Activated B cell treated with CpG ODN at 0.5 μM for 24 hours (primary cell): Measurements from ENCODE around the gene TSPO. TPM values are rescaled to one million over a fixed set of nuclear protein-coding genes. Genes with fewer than 3 reads are reported as not detected.

ENCODE experiments used
- ATAC-seq: fragments of 200-7000 bp; cut with Tn5 transposase; one replicate; pipeline ENCODE4 v1.10.0; 2021; ENCODE audit warnings: low read depth, mild to moderate bottlenecking, moderate library complexity
- CTCF ChIA-PET: fragments of 350-600 bp; sonication (Branson Sonifier 250); formaldehyde crosslinking; loops from one replicate; lab custom pipeline; 2021; ENCODE audit warnings: antibody characterized with exemption; lab: Charles Lee
- POLR2A ChIA-PET: fragments of 350-600 bp; sonication (Branson Sonifier 250); formaldehyde crosslinking; loops from one replicate; lab custom pipeline; 2021; ENCODE audit warnings: antibody characterized with exemption; lab: Charles Lee
- DNase-seq: peaks from one replicate; pipeline ENCODE4 v3.0.0; 2022
- H3K27ac Mint-ChIP-seq: one replicate; pipeline ENCODE4 v1.8.0; 2020; ENCODE audit warnings: mixed read lengths
- H3K27me3 Mint-ChIP-seq: one replicate; pipeline ENCODE4 v1.8.0; 2021; ENCODE audit warnings: mixed read lengths
- H3K36me3 Mint-ChIP-seq: one replicate; pipeline ENCODE4 v1.8.0; 2021; ENCODE audit warnings: low read depth, mixed read lengths
- H3K4me1 Mint-ChIP-seq: one replicate; pipeline ENCODE4 v1.8.0; 2021; ENCODE audit warnings: mixed read lengths
- H3K4me3 Mint-ChIP-seq: one replicate; pipeline ENCODE4 v1.8.0; 2020; ENCODE audit warnings: mild to moderate bottlenecking, mixed read lengths
- H3K9me3 Mint-ChIP-seq: one replicate; pipeline ENCODE4 v1.8.0; 2020; ENCODE audit warnings: mixed read lengths
- CTCF ChIP-seq: fragments of 200-600 bp; IDR thresholded peaks from one replicate; pipeline ENCODE4 v1.8.0; 2022; ENCODE audit warnings: antibody characterized with exemption, mild to moderate bottlenecking
- intact Hi-C: fragments of 100-400 bp; cut with micrococcal nuclease; formaldehyde crosslinking; loops from one replicate; pipeline ENCODE4 v1.15.1; 2024
- total RNA-seq: library from RNA; stranded (reverse); gene quantifications from 2 replicates; pipeline ENCODE4 v1.2.3, GENCODE V29; 2022

TSPO gene
- total RNA-seq, 1 donor from 2014 or later = 40.9 TPM

GRCh38 chr22:43147821-43148220, 3.5 kb upstream of the TSPO start:
- H3K36me3 Mint-ChIP-seq = peaks cover 3% of the 10 kb centered on the region
- peak overlapping the region; percentile 81 for H3K27ac Mint-ChIP-seq
- H3K27me3 Mint-ChIP-seq = no peaks in the 10 kb centered on the region
- DNase-seq (no peak), ATAC-seq (no peak)
- H3K9me3 Mint-ChIP-seq = no peaks in the 10 kb centered on the region
- intact Hi-C loops = loop anchor here (10.0 kb wide), 1 partner anchor 133 kb away; the partner anchor contains the start of gene PACSIN2
- H3K4me1 Mint-ChIP-seq = peaks cover 52% of the 10 kb centered on the region
- POLR2A ChIA-PET = interaction anchor here (0.9 to 1.5 kb wide), 3 partner anchors 40 to 1705 kb away, joined by 3 to 6 read pairs (median 4); no protein-coding TSS in a partner anchor
- no peak for TF ChIP-seq CTCF
- peak overlapping the region; percentile 70 for H3K4me3 Mint-ChIP-seq
- CTCF ChIA-PET = no interaction called here

- DNase-seq = no peak
- H3K36me3 Mint-ChIP-seq = peaks cover 3% of the 10 kb centered on the region
- ATAC-seq = no peak
- peaks cover 54% of the 10 kb centered on the region for H3K4me1 Mint-ChIP-seq
- ChIA-PET POLR2A (interaction anchor here (0.6 to 1.5 kb wide), 2 partner anchors 39 to 533 kb away, joined by 3 to 6 read pairs; no protein-coding TSS in a partner anchor), CTCF (no interaction called here)
- peak overlapping the region; percentile 81 for H3K27ac Mint-ChIP-seq
- no peaks in the 10 kb centered on the region for H3K9me3 Mint-ChIP-seq
- intact Hi-C loops = loop anchor here (10.0 kb wide), 1 partner anchor 134 kb away; the partner anchor contains the start of gene PACSIN2
- H3K27me3 Mint-ChIP-seq = no peaks in the 10 kb centered on the region
- no peak overlapping the region for H3K4me3 Mint-ChIP-seq
- no peak for TF ChIP-seq CTCF
Measured at GRCh38 chr22:43148581-43148980, 2.8 kb upstream of the TSPO start.

- intact Hi-C loops = loop anchor here (1.0 to 5.0 kb wide), 2 partner anchors 7 to 38 kb away; partner anchors contain the start of genes BIK and MCAT
- H3K9me3 Mint-ChIP-seq = no peaks in the 10 kb centered on the region
Measured at GRCh38 chr22:43150731-43151206, 590 bp upstream of the TSPO start.

GRCh38 chr22:43152003-43152356, 621 bp downstream of the TSPO start:
- intact Hi-C loops = loop anchor here (1.0 to 5.0 kb wide), 2 partner anchors 35 to 40 kb away; partner anchors contain the start of genes BIK and TTLL12
- ATAC-seq (peak; percentile 9), DNase-seq (no peak)
- no peak for TF ChIP-seq CTCF
- Mint-ChIP-seq H3K36me3 (peaks cover 3% of the 10 kb centered on the region), H3K27ac (peak overlapping the region; percentile 30), H3K4me1 (peaks cover 47% of the 10 kb centered on the region), H3K9me3 (no peaks in the 10 kb centered on the region), H3K4me3 (peak overlapping the region; percentile 89), H3K27me3 (no peaks in the 10 kb centered on the region)
- POLR2A ChIA-PET = interaction anchor here (1.0 to 1.2 kb wide), 2 partner anchors 10 to 136 kb away, joined by 3 to 4 read pairs; no protein-coding TSS in a partner anchor
- CTCF ChIA-PET = interaction anchor here (0.7 kb wide), 1 partner anchor 36 kb away, joined by 3 read pairs; no protein-coding TSS in a partner anchor

More at GRCh38 chr22:43150731-43151206, 590 bp upstream of the TSPO start:
- H3K4me1 Mint-ChIP-seq = peaks cover 51% of the 10 kb centered on the region
- no peak for TF ChIP-seq CTCF
- ChIA-PET POLR2A (no interaction called here), CTCF (no interaction called here)
- no peaks in the 10 kb centered on the region for H3K27me3 Mint-ChIP-seq
- DNase-seq = no peak
- H3K27ac Mint-ChIP-seq = peak overlapping the region; percentile 82
- no peak for ATAC-seq
- H3K36me3 Mint-ChIP-seq = peaks cover 3% of the 10 kb centered on the region
- H3K4me3 Mint-ChIP-seq = peak overlapping the region; percentile 89

GRCh38 chr22:43152357-43153071, 1.2 kb downstream of the TSPO start:
- peak; percentile 73 for ATAC-seq
- H3K9me3 Mint-ChIP-seq = no peaks in the 10 kb centered on the region
- CTCF ChIA-PET = interaction anchor here (0.7 kb wide), 1 partner anchor 35 kb away, joined by 3 read pairs; no protein-coding TSS in a partner anchor

More at GRCh38 chr22:43152357-43153071, 1.2 kb downstream of the TSPO start:
- peak overlapping the region; percentile 30 for H3K27ac Mint-ChIP-seq
- H3K27me3 Mint-ChIP-seq = no peaks in the 10 kb centered on the region
- DNase-seq = peak; percentile 51
- TF ChIP-seq CTCF = no peak
- H3K4me3 Mint-ChIP-seq = peak overlapping the region; percentile 89
- intact Hi-C loops = loop anchor here (1.0 to 5.0 kb wide), 2 partner anchors 35 to 40 kb away; partner anchors contain the start of genes BIK and TTLL12
- peaks cover 42% of the 10 kb centered on the region for H3K4me1 Mint-ChIP-seq
- POLR2A ChIA-PET = interaction anchor here (1.2 kb wide), 1 partner anchor 136 kb away, joined by 4 read pairs; no protein-coding TSS in a partner anchor
- H3K36me3 Mint-ChIP-seq = peaks cover 3% of the 10 kb centered on the region
